Stimulated activated effector memory CD8-positive, alpha-beta T cell treated with anti-CD3 and anti-CD28 coated beads, Interleukin-12 subunit alpha, Interleukin-12 subunit beta, amount 100 ng/mL, for 72 hours (primary cell): ENCODE measurements around the gene SCARB2.

ENCODE experiments used
- ATAC-seq: fragments of 150-1000 bp; cut with Tn5 transposase; 2 replicates; pipeline ENCODE4 v1.10.0; 2021
- DNase-seq, 2 donors: peaks; one replicate each; pipeline ENCODE4 v3.0.0; 2021 to 2022; ENCODE audit warnings: low spot score in 2 of 2
- H3K27ac Mint-ChIP-seq: one replicate; pipeline ENCODE4 v1.8.0; 2022; ENCODE audit warnings: mild to moderate bottlenecking, mixed read lengths
- H3K36me3 Mint-ChIP-seq: one replicate; pipeline ENCODE4 v1.8.0; 2022; ENCODE audit warnings: mild to moderate bottlenecking, mixed read lengths
- H3K4me1 Mint-ChIP-seq: one replicate; pipeline ENCODE4 v1.8.0; 2022; ENCODE audit warnings: mixed read lengths
- H3K4me3 Mint-ChIP-seq: one replicate; pipeline ENCODE4 v1.8.0; 2022; ENCODE audit warnings: mild to moderate bottlenecking, mixed read lengths
- H3K9me3 Mint-ChIP-seq: one replicate; pipeline ENCODE4 v1.8.0; 2022; ENCODE audit warnings: mixed read lengths

SCARB2 gene

DNA sequence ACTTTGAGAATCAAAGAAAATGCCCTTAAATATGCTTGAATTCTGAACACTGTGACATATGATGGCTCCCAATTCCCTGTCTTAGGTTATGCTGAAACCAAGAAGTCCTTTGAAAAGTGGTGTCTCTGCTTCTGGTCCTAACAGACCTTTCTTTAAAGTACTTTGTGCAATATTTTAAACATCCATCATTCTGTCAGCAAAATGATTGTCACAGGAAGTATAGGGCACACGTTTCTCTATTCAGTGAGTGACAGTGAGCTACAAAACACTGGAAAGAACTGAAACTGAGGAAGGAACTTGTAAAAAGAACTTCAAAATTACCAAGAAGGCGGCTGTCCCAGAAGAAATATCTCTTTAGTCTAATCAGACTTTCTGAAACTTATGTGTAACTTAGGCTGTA lies 53.3 kb downstream of the SCARB2 start:
- H3K36me3 Mint-ChIP-seq, result peaks cover 15% of the 10 kb centered on the region
- no peaks in the 10 kb centered on the region for H3K9me3 Mint-ChIP-seq
- H3K4me1 Mint-ChIP-seq, result no peaks in the 10 kb centered on the region
- ATAC-seq, result no peak
- no peak for DNase-seq
- H3K4me3 Mint-ChIP-seq, result no peak overlapping the region
- H3K27ac Mint-ChIP-seq, result no peak overlapping the region

DNA sequence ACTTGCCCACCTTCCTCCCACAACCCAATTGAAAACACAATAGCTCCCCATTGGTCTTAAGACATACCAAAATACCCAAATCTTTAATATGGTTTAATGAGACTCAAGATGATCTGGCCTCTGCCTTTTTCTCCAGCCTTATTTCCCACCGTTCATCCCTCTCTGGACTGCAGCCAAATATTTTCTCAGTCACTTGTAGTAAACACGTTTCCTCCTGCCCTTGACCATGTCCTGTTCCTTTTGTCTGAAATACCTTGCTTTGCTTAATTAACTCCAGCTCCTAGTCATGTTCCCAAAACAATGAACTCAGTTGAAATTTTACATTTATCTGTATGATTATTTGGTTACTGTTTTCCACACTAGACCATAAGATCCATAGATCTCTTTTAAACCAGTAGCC lies 57.0 kb downstream of the SCARB2 start:
- DNase-seq, result no peak
- H3K4me3 Mint-ChIP-seq, result no peak overlapping the region
- H3K36me3 Mint-ChIP-seq, result peaks cover 6% of the 10 kb centered on the region
- no peaks in the 10 kb centered on the region for H3K4me1 Mint-ChIP-seq
- no peak overlapping the region for H3K27ac Mint-ChIP-seq
- peaks cover 3% of the 10 kb centered on the region for H3K9me3 Mint-ChIP-seq
- ATAC-seq, result no peak

- Mint-ChIP-seq H3K4me1 (no peaks in the 10 kb centered on the region), H3K27ac (no peak overlapping the region), H3K9me3 (peaks cover 3% of the 10 kb centered on the region), H3K36me3 (no peaks in the 10 kb centered on the region), H3K4me3 (no peak overlapping the region)
- ATAC-seq (no peak), DNase-seq (no peak)
Observed at GRCh38 chr4:76155979-76156378, 57.6 kb downstream of the SCARB2 start.

DNA sequence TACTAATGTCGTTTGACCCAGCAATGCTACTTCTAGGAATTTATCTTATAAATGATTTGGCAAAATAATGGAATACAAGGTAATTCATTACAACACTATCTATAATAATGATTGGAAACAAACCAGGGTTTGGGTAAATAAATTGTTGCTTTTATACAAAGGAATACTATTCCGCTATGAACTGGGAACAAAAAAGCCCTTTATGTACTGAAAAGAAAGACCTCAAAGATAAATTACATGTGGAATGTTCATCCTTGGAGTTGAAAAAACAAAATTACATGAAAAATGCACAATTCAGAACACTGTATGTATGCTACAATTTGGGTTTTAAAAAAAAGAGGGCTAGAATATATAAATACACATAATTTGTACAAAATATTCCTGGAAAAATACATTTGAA lies 60.3 kb downstream of the SCARB2 start:
- Mint-ChIP-seq H3K36me3 (peaks cover 2% of the 10 kb centered on the region), H3K27ac (no peak overlapping the region)

DNA sequence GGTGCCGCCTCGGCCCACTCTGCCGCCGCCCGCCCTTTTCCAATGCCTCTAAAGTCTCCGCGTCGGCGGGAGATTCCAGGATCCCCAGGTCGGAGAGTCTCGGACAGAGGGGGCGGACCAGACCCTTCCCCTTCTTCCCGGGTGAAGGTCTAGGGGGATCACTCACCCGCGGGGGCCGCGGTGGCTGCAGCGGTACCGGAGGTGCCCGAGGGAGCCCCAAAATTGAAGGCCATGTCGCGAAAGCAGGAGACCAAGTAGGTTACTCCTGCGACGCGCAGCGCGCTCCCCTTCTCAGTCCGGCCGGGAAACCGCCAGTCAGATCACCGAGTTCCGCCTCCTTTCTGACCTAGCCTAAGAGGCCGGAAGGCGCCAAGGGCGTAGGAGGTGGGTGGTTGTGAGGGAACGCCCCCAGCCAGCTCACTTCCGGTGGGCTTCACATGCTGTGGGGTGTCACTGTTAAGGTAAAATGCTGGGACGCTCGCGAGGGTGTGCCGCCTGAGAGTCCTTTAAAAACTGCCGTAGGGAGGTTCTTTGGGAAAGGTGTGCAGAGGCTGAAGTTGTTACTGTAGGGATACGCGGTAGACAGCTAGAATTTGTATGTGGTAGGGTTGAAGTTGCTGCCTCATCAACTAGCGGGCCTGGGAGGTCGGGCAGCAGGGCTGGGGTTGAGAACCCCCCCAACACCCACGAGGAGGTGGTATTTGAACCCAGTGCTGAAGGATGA lies 65.3 kb downstream of the SCARB2 start, which contains the start of gene NUP54:
Gene NUP54, minus strand, starts transcription at position 256 of the 724 bp plus-strand sequence. Its CDS starts 23 bp downstream, at position 233.
- H3K4me1 Mint-ChIP-seq, result peaks cover 13% of the 10 kb centered on the region
- peaks cover 32% of the 10 kb centered on the region for H3K36me3 Mint-ChIP-seq
- peak; percentile 94 to 99 for DNase-seq
- no peaks in the 10 kb centered on the region for H3K9me3 Mint-ChIP-seq
- H3K27ac Mint-ChIP-seq, result peak within 1 kb of the TSS; percentile 95
- ATAC-seq, result peak; percentile 99
- peak within 1 kb of the TSS; percentile 95 for H3K4me3 Mint-ChIP-seq

More for the DNA sequence above, 60.3 kb downstream of the SCARB2 start:
- DNase-seq (no peak), ATAC-seq (no peak)
- peaks cover 3% of the 10 kb centered on the region for H3K9me3 Mint-ChIP-seq
- peaks cover 11% of the 10 kb centered on the region for H3K4me1 Mint-ChIP-seq
- no peak overlapping the region for H3K4me3 Mint-ChIP-seq

DNA sequence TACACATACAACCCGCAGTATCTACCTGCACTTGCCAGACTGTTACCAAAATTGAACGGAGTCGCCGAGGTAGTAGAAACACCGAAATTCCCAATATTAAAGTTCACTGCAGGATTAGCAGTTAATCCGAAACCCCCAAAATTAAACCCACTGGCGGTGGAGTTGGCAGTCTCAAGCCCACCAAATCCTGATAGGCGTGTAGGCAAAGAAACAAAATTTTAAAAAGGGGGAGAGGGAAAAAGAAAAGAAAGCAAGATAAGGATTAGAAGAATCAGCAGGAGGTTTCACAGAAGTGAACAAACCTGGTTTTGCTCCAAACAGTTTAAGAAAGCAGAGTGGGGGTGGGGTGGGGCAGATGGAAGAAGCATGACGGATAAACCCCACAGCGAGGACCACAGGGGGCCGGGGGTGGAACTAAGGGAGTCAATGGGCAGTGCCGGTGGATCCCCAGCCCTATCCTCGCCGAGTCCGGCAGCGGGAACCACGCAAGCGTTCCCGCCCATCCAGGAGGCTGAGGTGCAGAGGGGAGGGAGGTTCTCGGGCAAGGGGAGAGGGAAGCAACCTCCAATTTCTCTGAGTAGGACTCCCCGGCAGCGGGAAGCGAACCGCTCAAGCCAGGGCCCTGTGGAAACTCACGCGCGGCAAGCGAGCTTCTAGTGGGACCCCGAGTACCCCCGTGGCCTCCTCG lies 66.0 kb downstream of the SCARB2 start:
- Mint-ChIP-seq H3K9me3 (no peaks in the 10 kb centered on the region), H3K27ac (peak overlapping the region; percentile 95), H3K4me1 (peaks cover 13% of the 10 kb centered on the region), H3K36me3 (peaks cover 39% of the 10 kb centered on the region), H3K4me3 (peak overlapping the region; percentile 95)
- peak; percentile 66 for ATAC-seq
- DNase-seq, result no peak

- DNase-seq, result no peak
- no peak for ATAC-seq
- peaks cover 26% of the 10 kb centered on the region for H3K4me1 Mint-ChIP-seq
- H3K27ac Mint-ChIP-seq, result no peak overlapping the region
- H3K36me3 Mint-ChIP-seq, result peaks cover 69% of the 10 kb centered on the region
- H3K4me3 Mint-ChIP-seq, result no peak overlapping the region
- H3K9me3 Mint-ChIP-seq, result no peaks in the 10 kb centered on the region
Observed at GRCh38 chr4:76144546-76144945, 69.1 kb downstream of the SCARB2 start.

DNA sequence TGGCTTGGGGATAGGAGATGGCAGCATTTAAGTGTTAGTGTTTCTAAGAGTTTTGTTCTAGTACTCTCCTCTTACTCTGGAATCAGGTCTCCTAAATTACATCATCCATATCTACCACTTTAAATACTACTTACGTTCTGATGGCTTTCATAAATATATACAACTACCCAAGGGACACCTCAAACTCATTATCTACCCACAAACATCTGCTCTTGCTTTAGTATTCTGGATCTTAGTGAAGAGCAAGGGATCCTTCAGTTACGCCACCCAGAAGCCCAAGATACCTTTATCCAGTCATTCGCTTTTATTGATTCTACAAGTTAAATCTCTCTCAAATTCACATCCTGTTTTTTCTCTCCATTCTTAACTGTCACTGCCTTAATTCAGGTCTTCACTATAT lies 72.4 kb downstream of the SCARB2 start:
- no peak for ATAC-seq
- no peak overlapping the region for H3K27ac Mint-ChIP-seq
- no peak overlapping the region for H3K4me3 Mint-ChIP-seq
- H3K36me3 Mint-ChIP-seq, result peaks cover 81% of the 10 kb centered on the region
- no peak for DNase-seq
- no peaks in the 10 kb centered on the region for H3K9me3 Mint-ChIP-seq
- peaks cover 29% of the 10 kb centered on the region for H3K4me1 Mint-ChIP-seq

DNA sequence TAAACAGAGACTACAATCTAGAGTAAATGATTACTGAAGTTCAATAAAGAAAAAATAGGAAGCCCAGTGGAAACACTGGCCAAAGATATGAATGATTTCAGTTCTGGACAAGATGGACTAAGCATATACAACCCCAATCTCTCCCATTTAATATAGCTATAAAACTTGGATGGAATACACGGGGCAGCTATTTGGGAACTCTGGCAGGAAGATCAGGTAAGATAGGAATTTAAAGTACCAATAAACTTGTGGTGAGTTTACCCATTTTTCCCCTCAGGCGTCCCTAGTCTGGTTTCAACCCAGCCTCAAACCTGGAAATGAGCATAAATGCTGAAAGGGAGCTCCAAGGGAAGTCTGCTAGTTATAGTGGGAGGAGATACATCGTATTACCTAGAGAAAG lies 85.9 kb downstream of the SCARB2 start:
- DNase-seq (no peak), ATAC-seq (no peak)
- Mint-ChIP-seq H3K4me3 (no peak overlapping the region), H3K27ac (no peak overlapping the region), H3K36me3 (peaks cover 93% of the 10 kb centered on the region), H3K9me3 (no peaks in the 10 kb centered on the region), H3K4me1 (no peaks in the 10 kb centered on the region)

GRCh38 chr4:76125816-76126215 lies 87.8 kb downstream of the SCARB2 start:
- Mint-ChIP-seq H3K9me3 (no peaks in the 10 kb centered on the region), H3K36me3 (peaks cover 94% of the 10 kb centered on the region), H3K4me3 (no peak overlapping the region), H3K4me1 (no peaks in the 10 kb centered on the region), H3K27ac (peak overlapping the region; percentile 32)
- DNase-seq (no peak), ATAC-seq (no peak)

GRCh38 chr4:76120199-76120598 lies 93.4 kb downstream of the SCARB2 start:
- H3K4me1 Mint-ChIP-seq, result no peaks in the 10 kb centered on the region

DNA sequence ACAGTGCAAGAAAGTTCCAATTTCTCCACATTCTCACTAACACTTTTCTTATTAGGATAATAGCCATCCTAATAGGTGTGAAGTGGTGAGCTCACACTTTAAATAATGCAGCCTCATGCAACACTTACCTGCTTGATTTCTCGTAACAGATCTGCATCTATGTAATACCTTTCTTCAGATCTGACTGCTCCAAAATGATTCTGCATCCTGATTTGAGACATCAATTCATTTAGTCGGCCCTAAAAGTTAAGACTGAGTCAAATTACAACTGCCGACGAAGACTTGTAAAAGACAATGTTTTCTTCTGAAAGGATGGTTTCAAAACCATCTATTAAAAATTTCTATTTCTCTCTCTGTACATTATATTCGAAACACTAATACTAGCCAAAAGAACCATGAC lies 96.1 kb downstream of the SCARB2 start:
- no peak for DNase-seq
- Mint-ChIP-seq H3K36me3 (peaks cover 98% of the 10 kb centered on the region), H3K4me3 (no peak overlapping the region), H3K9me3 (no peaks in the 10 kb centered on the region), H3K27ac (no peak overlapping the region), H3K4me1 (no peaks in the 10 kb centered on the region)
- no peak for ATAC-seq

More at GRCh38 chr4:76120199-76120598, 93.4 kb downstream of the SCARB2 start:
- Mint-ChIP-seq H3K27ac (no peak overlapping the region), H3K36me3 (peaks cover 99% of the 10 kb centered on the region), H3K9me3 (no peaks in the 10 kb centered on the region), H3K4me3 (no peak overlapping the region)
- ATAC-seq (no peak), DNase-seq (no peak)

- DNase-seq (no peak), ATAC-seq (no peak)
- H3K4me1 Mint-ChIP-seq, result no peaks in the 10 kb centered on the region
- no peaks in the 10 kb centered on the region for H3K9me3 Mint-ChIP-seq
- peaks cover 91% of the 10 kb centered on the region for H3K36me3 Mint-ChIP-seq
- no peak overlapping the region for H3K27ac Mint-ChIP-seq
- H3K4me3 Mint-ChIP-seq, result no peak overlapping the region
Observed at GRCh38 chr4:76116821-76117220, 96.8 kb downstream of the SCARB2 start.
